ENCODE data around the gene ATP6V1A. TPM values are rescaled to one million over a fixed set of nuclear protein-coding genes. Genes with fewer than 3 reads are reported as not detected.
A peak's percentile ranks its signal among the peaks of the same experiment; 100 is the strongest.

ATP6V1A gene
- total RNA-seq, 1 experiment from 2014 or later, result 73.4 TPM

- no CpG with 5 or more reads among the region's 3 CpGs for WGBS (ENCODE audit: extremely low coverage, insufficient read length, low lambda C conversion rate)
- DNase-seq, result no peak
- H3K4ac ChIP-seq (ENCODE audit: low read depth, low read length), result no peak overlapping the region
- no peaks in the 10 kb centered on the region for H4K20me1 ChIP-seq (ENCODE audit: control insufficient read depth, insufficient read depth, insufficient read length)
- H3K4me1 ChIP-seq (ENCODE audit: insufficient read depth, low read length), result no peaks in the 10 kb centered on the region; the same call in 1 of the 2 replicates
- Mint-ChIP-seq H3K4me1 (peaks cover 0 to 8% of the 10 kb centered on the region in 2 experiments; a peak in 2 of 4 replicates), H3K9me3 (no peaks in the 10 kb centered on the region), H3K36me3 (ENCODE audit: insufficient read depth in 1 of 3, low read depth in 3 of 3) (peaks cover 18 to 61% (median 61%) of the 10 kb centered on the region in 3 experiments; a peak in 6 of 7 replicates), H3K27me3 (ENCODE audit: low read depth) (no peaks in the 10 kb centered on the region), H3K27ac (0 out of 7 replicates have a peak overlapping the region, but pooled peaks of 1 of the 3 experiments have one; percentile 10), H3K4me3 (no peak overlapping the region)
- no peak overlapping the region for H3K56ac ChIP-seq (ENCODE audit: insufficient read length, low read depth, low read length)
- no peak overlapping the region for H3K9ac ChIP-seq (ENCODE audit: extremely low read depth, insufficient read length, low read length)
- H2BK20ac ChIP-seq (ENCODE audit: low read depth, low read length, poor library complexity, severe bottlenecking), result no peak overlapping the region
- H3K27me3 ChIP-seq (ENCODE audit: insufficient read depth, low read length), result no peaks in the 10 kb centered on the region
- H3K79me2 ChIP-seq (ENCODE audit: insufficient read depth, low read length), result peaks cover under 1% of the 10 kb centered on the region; the same call in 1 of the 2 replicates
- no peak overlapping the region for H2BK12ac ChIP-seq (ENCODE audit: insufficient read length, low read depth, low read length)
- no peak overlapping the region for H2BK120ac ChIP-seq (ENCODE audit: low read depth, low read length, poor library complexity, severe bottlenecking)
- H3K4me2 ChIP-seq (ENCODE audit: insufficient read depth, insufficient read length, low read length), result no peak overlapping the region
- no peak overlapping the region for H2BK5ac ChIP-seq (ENCODE audit: insufficient read length, low read length)
- H3K27ac ChIP-seq (ENCODE audit: insufficient read length, low read depth, low read length), result no peak overlapping the region
- no peaks in the 10 kb centered on the region for H3K23me2 ChIP-seq (ENCODE audit: insufficient read length, low read depth, low read length, poor library complexity, severe bottlenecking)
- H4K5ac ChIP-seq (ENCODE audit: insufficient read length, low read depth, low read length), result no peak overlapping the region
- no peak for TF ChIP-seq CTCF (conservative IDR thresholded peaks at IDR 0.05)
- H3K23ac ChIP-seq (ENCODE audit: insufficient read length, low read depth, low read length), result no peak overlapping the region
- no peak overlapping the region for H2AFZ ChIP-seq (ENCODE audit: low read length)
- no peak overlapping the region for H2BK15ac ChIP-seq (ENCODE audit: low read depth, low read length)
- H3K14ac ChIP-seq (ENCODE audit: insufficient read depth, low read length), result no peak overlapping the region
- H3K9me3 ChIP-seq (ENCODE audit: control insufficient read depth, low read depth, low read length), result no peaks in the 10 kb centered on the region
- no peak overlapping the region for H3K18ac ChIP-seq (ENCODE audit: insufficient read length, low read depth, low read length)
- no peak overlapping the region for H4K91ac ChIP-seq (ENCODE audit: insufficient read length, low read depth, low read length)
- H2AK5ac ChIP-seq (ENCODE audit: insufficient read length, low read length), result no peak overlapping the region
- H3T11ph ChIP-seq (ENCODE audit: low read length), result no peak overlapping the region
- H3K79me1 ChIP-seq (ENCODE audit: insufficient read depth, low read depth, low read length, poor library complexity, severe bottlenecking), result no peaks in the 10 kb centered on the region
- no peak overlapping the region for H4K8ac ChIP-seq (replicated peaks; ENCODE audit: insufficient read length, low read depth, low read length)
Measured at GRCh38 chr3:113721636-113722035, 25.2 kb upstream of the ATP6V1A start.
